NCI-H774 (cell line): ENCODE results near the gene PSMD9.
"Not testable (repeated sequence)": the region's sequence is repeated elsewhere in the genome, so short reads cannot be mapped to it uniquely, and the experiment has no call there.

Experiments
- DNase-seq: peaks from one replicate; lab custom pipeline; 2025; lab: John Stamatoyannopoulos, UW

PSMD9 gene

GRCh38 chr12:121888478-121889273, at the start of gene PSMD9:
TSS of gene PSMD9 (plus strand) at chr12:121888790. CDS start at chr12:121888857, 67 bp downstream.
- DNase-seq, result peak; percentile 97

- DNase-seq, result peak; percentile 99
These were observed 49.2 kb upstream of the PSMD9 start for GRCh38 chr12:121839106-121839992.

GRCh38 chr12:121839993-121840761, 48.4 kb upstream of the PSMD9 start:
- no peak for DNase-seq

GRCh38 chr12:121843236-121843982, 45.2 kb upstream of the PSMD9 start:
- no peak for DNase-seq

GRCh38 chr12:121845701-121846100, 42.9 kb upstream of the PSMD9 start:
- DNase-seq, result no peak

- DNase-seq, result no peak
These were observed 39.4 kb upstream of the PSMD9 start for GRCh38 chr12:121849211-121849610.

- DNase-seq, result no peak
These were observed 38.9 kb upstream of the PSMD9 start for GRCh38 chr12:121849665-121850064.

- DNase-seq, result not testable (repeated sequence)
These were observed 36.2 kb upstream of the PSMD9 start for GRCh38 chr12:121852392-121852791.

GRCh38 chr12:121857322-121858246, 31.0 kb upstream of the PSMD9 start:
- DNase-seq, result no peak

GRCh38 chr12:121858318-121858661, 30.3 kb upstream of the PSMD9 start:
- DNase-seq, result no peak

GRCh38 chr12:121858662-121859572, 29.7 kb upstream of the PSMD9 start, which contains the start of gene HPD:
TSS of gene HPD (minus strand) at chr12:121858859. CDS start at chr12:121858823, 36 bp downstream.
- DNase-seq, result no peak

GRCh38 chr12:121860257-121860656, 28.3 kb upstream of the PSMD9 start:
- DNase-seq, result peak; percentile 0

- DNase-seq, result not testable (repeated sequence)
These were observed 27.9 kb upstream of the PSMD9 start for GRCh38 chr12:121860699-121861098.

- no peak for DNase-seq
These were observed 26.8 kb upstream of the PSMD9 start for GRCh38 chr12:121861636-121862254.

- DNase-seq, result no peak
These were observed 22.3 kb upstream of the PSMD9 start for GRCh38 chr12:121866331-121866730.

GRCh38 chr12:121869229-121869628, 19.4 kb upstream of the PSMD9 start:
- DNase-seq, result not testable (repeated sequence)

GRCh38 chr12:121871467-121871866, 17.1 kb upstream of the PSMD9 start:
- no peak for DNase-seq

GRCh38 chr12:121872546-121873215, 15.9 kb upstream of the PSMD9 start:
- peak; percentile 1 for DNase-seq
